K562 (cell line): Measurements from ENCODE around the gene UBE2C. TPM values are rescaled to one million over a fixed set of nuclear protein-coding genes. Genes with fewer than 3 reads are reported as not detected.
A peak's percentile ranks its signal among the peaks of the same experiment; 100 is the strongest.

Source experiments
- ARHGAP35 ChIP-seq: fragments of 450-650 bp; IDR thresholded peaks from 2 replicates; pipeline ENCODE4 v1.6.1; 2018; ENCODE audit not compliant: partially characterized antibody
- C11orf30 ChIP-seq: fragments of 450-650 bp; IDR thresholded peaks from 2 replicates; pipeline ENCODE4 v1.6.1; 2016; ENCODE audit warnings: low read depth, mild to moderate bottlenecking
- CBFB ChIP-seq: sonication (generic); formaldehyde crosslinking; IDR thresholded peaks from 2 replicates; pipeline ENCODE4 v1.4.0; 2020; ENCODE audit warnings: mild to moderate bottlenecking, missing genetic modification reagents
- DIDO1 ChIP-seq: fragments of 450-650 bp; IDR thresholded peaks from 2 replicates; pipeline ENCODE4 v1.6.1; 2016; ENCODE audit warnings: low read depth, missing biosample characterization, missing genetic modification characterization
- DMBX1 ChIP-seq: fragments of 250-450 bp; sonication (Bioruptor Pico); IDR thresholded peaks from 2 replicates; pipeline ENCODE4 v1.8.0; 2022; ENCODE audit warnings: inconsistent platforms, mild to moderate bottlenecking, moderate library complexity, borderline replicate concordance
- JUND ChIP-seq, 2 experiments: IDR thresholded peaks; 2 replicates in 1 of 2; 3 replicates in 1 of 2; pipeline ENCODE4 v1.6.1; 2011; ENCODE audit warnings: borderline replicate concordance in 2 of 2, low read depth in 2 of 2, low read length in 2 of 2, improper control_type of control experiment in 1 of 2, missing biosample characterization in 1 of 2, missing genetic modification characterization in 1 of 2, missing genetic modification reagents in 1 of 2
- KAT7 ChIP-seq: sonication (generic); formaldehyde crosslinking; IDR thresholded peaks from 2 replicates; pipeline ENCODE4 v1.8.0; 2022; ENCODE audit warnings: missing genetic modification reagents, mild to moderate bottlenecking, borderline replicate concordance
- MBD2 ChIP-seq: sonication (generic); IDR thresholded peaks from 2 replicates; pipeline ENCODE4 v1.6.1; 2016; ENCODE audit warnings: low read depth, borderline replicate concordance
- SIN3B ChIP-seq: fragments of 450-650 bp; IDR thresholded peaks from 2 replicates; pipeline ENCODE4 v1.6.1; 2017; ENCODE audit warnings: low read depth, mild to moderate bottlenecking, moderate library complexity
- SMC3 ChIP-seq: conservative IDR thresholded peaks from 2 replicates; pipeline ENCODE4 v1.6.1; 2011; ENCODE audit warnings: low read depth, low read length, improper control_type of control experiment; ENCODE audit not compliant: insufficient read depth
- TAL1 ChIP-seq: fragments of 450-650 bp; IDR thresholded peaks from 2 replicates; pipeline ENCODE4 v1.6.1; 2016; ENCODE audit warnings: mild to moderate bottlenecking
- ZBTB33 ChIP-seq: sonication (generic); formaldehyde crosslinking; IDR thresholded peaks from 2 replicates; pipeline ENCODE4 v1.8.1; 2023; ENCODE audit warnings: mild to moderate bottlenecking, missing genetic modification reagents
- ZFP30 ChIP-seq: fragments of 250-450 bp; sonication (Bioruptor Pico); IDR thresholded peaks from 2 replicates; pipeline ENCODE4 v1.8.0; 2022; ENCODE audit warnings: moderate library complexity, mild to moderate bottlenecking, inconsistent platforms, borderline replicate concordance
- ZFPM2 ChIP-seq: fragments of 250-450 bp; sonication (Bioruptor Pico); IDR thresholded peaks from 2 replicates; pipeline ENCODE4 v1.5.1; 2022; ENCODE audit warnings: mild to moderate bottlenecking
- ZFX ChIP-seq: sonication (generic); formaldehyde crosslinking; IDR thresholded peaks from 2 replicates; pipeline ENCODE4 v1.8.0; 2022; ENCODE audit warnings: mild to moderate bottlenecking, missing genetic modification reagents, moderate library complexity
- ZNF445 ChIP-seq: fragments of 250-450 bp; sonication (Bioruptor Pico); IDR thresholded peaks from 2 replicates; pipeline ENCODE4 v1.4.0; 2020; ENCODE audit warnings: low read depth, mild to moderate bottlenecking, moderate library complexity
- ZNF561 ChIP-seq: fragments of 450-650 bp; formaldehyde crosslinking; conservative IDR thresholded peaks from 2 replicates; pipeline ENCODE4 v1.4.0; 2020; ENCODE audit warnings: mild to moderate bottlenecking, moderate library complexity
- ZNF668 ChIP-seq: fragments of 250-450 bp; sonication (Bioruptor Pico); IDR thresholded peaks from 2 replicates; pipeline ENCODE4 v1.8.0; 2022; ENCODE audit warnings: mild to moderate bottlenecking, inconsistent platforms
- ZNF766 ChIP-seq: fragments of 200-800 bp; sonication (Bioruptor generic); conservative IDR thresholded peaks from 2 replicates; pipeline ENCODE4 v1.6.1; 2016; ENCODE audit warnings: missing genetic modification characterization, missing compliant biosample characterization
- polyA plus RNA-seq, 8 experiments: library from polyadenylated mRNA; depleted of rRNA in 4 of 8; stranded (reverse) in 5 of 8; unstranded in 3 of 8; fragments of >200 nt; fragmentation: Nextera tagmentation in 2 of 8; fragmentation: Illumina TruSeq in 1 of 8; extraction: Ambion mirVana in 2 of 8; extraction: Trizol in 1 of 8; gene quantifications; 2 replicates each; pipeline versions ENCODE4 v1.2.1 to v1.2.3, GENCODE V29; 2011 to 2014; ENCODE audit warnings: inconsistent platforms in 1 of 8, missing spikeins in 1 of 8
- total RNA-seq, 7 experiments: library from RNA; depleted of rRNA in 6 of 7; stranded (reverse); fragments of >200 nt in 6 of 7; fragmentation: Illumina TruSeq in 2 of 7; extraction: Trizol in 2 of 7; gene quantifications; 2 replicates each; pipeline versions ENCODE4 v1.2.1 to v1.2.3, GENCODE V29; 2011 to 2021; ENCODE audit warnings: low replicate concordance in 1 of 7
- TF ChIP-seq, protein P1 (sequence below): sonication (generic); formaldehyde crosslinking; IDR thresholded peaks from 2 replicates; pipeline ENCODE4 v1.8.1; 2022; ENCODE audit warnings: missing genetic modification reagents
- TF ChIP-seq, protein P2 (sequence below): fragments of 200-800 bp; sonication (Bioruptor generic); IDR thresholded peaks from 2 replicates; pipeline ENCODE4 v1.6.1; 2017; ENCODE audit warnings: missing genetic modification characterization, missing compliant biosample characterization
- TF ChIP-seq, protein P3 (sequence below), 2 experiments: fragments of 250-450 bp in 1 of 2; fragments of 450-650 bp in 1 of 2; sonication (Bioruptor Pico) in 1 of 2; IDR thresholded peaks; 2 replicates each; pipeline versions ENCODE4 v1.6.1 to v1.8.0; 2016 to 2021; ENCODE audit warnings: mild to moderate bottlenecking in 2 of 2, moderate library complexity in 2 of 2, missing compliant biosample characterization in 1 of 2, missing genetic modification characterization in 1 of 2

UBE2C gene
- total and polyA plus RNA-seq, 9 of the 15 experiments (the other 6 are each of a cell fraction or from before 2014, with no cell fraction given) = 0.51 to 1.6 (median 0.69) TPM

- TF ChIP-seq ZBTB33 (CRISPR knock-in tag) = no peak
- peak; percentile 70; the same call in 1 of the 2 replicates for TF ChIP-seq DMBX1
- peak; percentile 54 for TF ChIP-seq C11orf30
- no peak for TF ChIP-seq DIDO1
- no peak for TF ChIP-seq ZFP30
- TF ChIP-seq TAL1 = peak; percentile 42
- no peak for TF ChIP-seq ZNF668 (CRISPR knock-in tag)
- TF ChIP-seq ZFX (CRISPR knock-in tag) = peak; percentile 59
- TF ChIP-seq ZFPM2 (CRISPR knock-in tag) = no peak
- no peak for TF ChIP-seq JUND (IDR thresholded peaks at IDR 0.05; ENCODE audit: borderline replicate concordance, low read depth, low read length)
- peak; percentile 35; the same call in 1 of the 3 replicates for TF ChIP-seq JUND (tag; IDR thresholded peaks at IDR 0.05; ENCODE audit: borderline replicate concordance, low read depth, low read length)
- no peak for TF ChIP-seq ARHGAP35
- no peak for TF ChIP-seq SMC3
- no peak for TF ChIP-seq CBFB (CRISPR knock-in tag)
- TF ChIP-seq, protein P1, sequence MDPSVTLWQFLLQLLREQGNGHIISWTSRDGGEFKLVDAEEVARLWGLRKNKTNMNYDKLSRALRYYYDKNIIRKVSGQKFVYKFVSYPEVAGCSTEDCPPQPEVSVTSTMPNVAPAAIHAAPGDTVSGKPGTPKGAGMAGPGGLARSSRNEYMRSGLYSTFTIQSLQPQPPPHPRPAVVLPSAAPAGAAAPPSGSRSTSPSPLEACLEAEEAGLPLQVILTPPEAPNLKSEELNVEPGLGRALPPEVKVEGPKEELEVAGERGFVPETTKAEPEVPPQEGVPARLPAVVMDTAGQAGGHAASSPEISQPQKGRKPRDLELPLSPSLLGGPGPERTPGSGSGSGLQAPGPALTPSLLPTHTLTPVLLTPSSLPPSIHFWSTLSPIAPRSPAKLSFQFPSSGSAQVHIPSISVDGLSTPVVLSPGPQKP (CRISPR knock-in tag) = no peak
- TF ChIP-seq, protein P2, sequence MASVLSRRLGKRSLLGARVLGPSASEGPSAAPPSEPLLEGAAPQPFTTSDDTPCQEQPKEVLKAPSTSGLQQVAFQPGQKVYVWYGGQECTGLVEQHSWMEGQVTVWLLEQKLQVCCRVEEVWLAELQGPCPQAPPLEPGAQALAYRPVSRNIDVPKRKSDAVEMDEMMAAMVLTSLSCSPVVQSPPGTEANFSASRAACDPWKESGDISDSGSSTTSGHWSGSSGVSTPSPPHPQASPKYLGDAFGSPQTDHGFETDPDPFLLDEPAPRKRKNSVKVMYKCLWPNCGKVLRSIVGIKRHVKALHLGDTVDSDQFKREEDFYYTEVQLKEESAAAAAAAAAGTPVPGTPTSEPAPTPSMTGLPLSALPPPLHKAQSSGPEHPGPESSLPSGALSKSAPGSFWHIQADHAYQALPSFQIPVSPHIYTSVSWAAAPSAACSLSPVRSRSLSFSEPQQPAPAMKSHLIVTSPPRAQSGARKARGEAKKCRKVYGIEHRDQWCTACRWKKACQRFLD (CRISPR knock-in tag) = peak; percentile 68
- TF ChIP-seq, protein P3, sequence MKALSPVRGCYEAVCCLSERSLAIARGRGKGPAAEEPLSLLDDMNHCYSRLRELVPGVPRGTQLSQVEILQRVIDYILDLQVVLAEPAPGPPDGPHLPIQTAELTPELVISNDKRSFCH (CRISPR knock-in tag; IDR thresholded peaks at IDR 0.05) = no peak
- TF ChIP-seq, protein P3 (tag; IDR thresholded peaks at IDR 0.05) = peak; percentile 33; the same call in 1 of the 2 replicates
- TF ChIP-seq ZNF445 (CRISPR knock-in tag) = no peak
- no peak for TF ChIP-seq ZNF561 (CRISPR knock-in tag)
- no peak for TF ChIP-seq MBD2
- no peak for TF ChIP-seq SIN3B
- peak; percentile 54; the same call in 1 of the 2 replicates for TF ChIP-seq ZNF766 (CRISPR knock-in tag)
- no peak for TF ChIP-seq KAT7 (CRISPR knock-in tag)
These were observed 2.1 kb upstream of the UBE2C start (continued) for GRCh38 chr20:45810191-45810970.
